Stimulated activated CD4-positive, alpha-beta T cell treated with anti-CD3 and anti-CD28 coated beads, Interleukin-15, amount 100 ng/mL, for 1 hour (primary cell): Measurements from ENCODE around the gene SCG3.

Experiments used
- DNase-seq, 2 donors: peaks; one replicate each; pipeline ENCODE4 v3.0.0-alpha.2; 2020; ENCODE audit warnings: low read depth in 1 of 2, low spot score in 1 of 2

The SCG3 gene

GRCh38 chr15:51756482-51756881, 75.2 kb downstream of the SCG3 start:
- no peak for DNase-seq

GRCh38 chr15:51757450-51757849, 76.1 kb downstream of the SCG3 start:
- DNase-seq, result no peak

DNA sequence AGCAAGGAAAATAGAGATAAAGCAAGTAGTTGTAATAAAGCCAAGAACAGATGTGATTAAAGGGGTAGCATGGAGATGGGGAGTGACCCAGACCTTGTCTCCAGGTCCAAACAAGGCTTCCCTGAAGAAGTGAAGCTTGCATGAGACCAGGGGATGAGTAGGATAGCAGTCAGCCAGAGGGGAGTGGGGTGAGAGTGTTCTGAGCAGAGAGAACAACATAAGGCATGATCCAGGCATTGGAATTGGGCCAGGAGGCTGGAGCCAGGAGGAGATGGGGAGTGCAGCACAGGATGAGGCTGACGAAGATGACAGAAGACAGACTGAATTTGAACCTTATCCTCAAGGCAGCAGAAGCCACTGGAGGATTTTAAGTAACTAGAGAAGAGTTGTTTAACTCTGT, 77.3 kb downstream of the SCG3 start:
- DNase-seq, result no peak

DNA sequence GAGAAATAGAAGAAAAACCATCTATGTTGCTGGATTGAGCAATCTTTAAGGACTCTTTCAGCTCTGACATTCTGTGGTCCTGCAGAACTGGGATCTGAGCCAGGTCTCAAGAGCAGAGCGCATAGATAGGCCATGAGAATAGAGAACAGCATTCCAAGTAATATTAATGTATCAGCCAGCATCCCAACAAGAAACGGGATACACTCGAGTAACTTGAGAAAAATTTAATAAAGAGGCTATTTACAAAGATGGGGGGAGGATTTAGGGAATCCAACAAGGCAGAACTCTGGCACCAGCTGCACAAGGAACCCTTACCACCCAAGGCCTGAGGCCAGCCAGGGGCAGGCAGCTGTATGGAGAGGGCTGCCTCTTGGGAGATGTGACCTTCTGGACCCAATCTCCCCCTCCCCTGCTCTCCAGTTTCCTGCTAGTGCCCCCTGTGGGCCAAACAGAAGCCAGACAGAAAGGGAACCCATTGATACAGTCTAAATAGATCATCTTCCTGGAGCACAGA, 78.3 kb downstream of the SCG3 start:
- DNase-seq, result no peak

DNA sequence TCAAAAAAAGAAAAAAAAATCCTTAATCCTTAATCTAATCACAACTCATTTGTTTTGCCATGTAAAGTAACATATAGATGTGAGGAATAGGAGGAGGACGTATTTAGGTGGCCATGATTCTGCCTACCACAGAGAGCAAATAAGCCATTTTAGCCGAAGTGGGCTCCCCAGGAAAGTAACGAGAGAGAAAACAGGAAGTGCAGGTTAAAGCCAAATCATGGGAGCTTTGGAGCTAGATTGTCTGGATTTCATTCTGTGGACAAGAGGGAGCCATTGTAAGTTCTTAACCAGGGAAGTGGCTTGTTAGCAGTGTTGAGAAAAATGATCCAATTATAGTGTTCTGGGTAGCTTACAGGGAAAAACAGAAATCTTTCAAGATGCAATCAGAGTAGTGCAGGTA, 79.5 kb downstream of the SCG3 start:
- DNase-seq, result no peak

DNA sequence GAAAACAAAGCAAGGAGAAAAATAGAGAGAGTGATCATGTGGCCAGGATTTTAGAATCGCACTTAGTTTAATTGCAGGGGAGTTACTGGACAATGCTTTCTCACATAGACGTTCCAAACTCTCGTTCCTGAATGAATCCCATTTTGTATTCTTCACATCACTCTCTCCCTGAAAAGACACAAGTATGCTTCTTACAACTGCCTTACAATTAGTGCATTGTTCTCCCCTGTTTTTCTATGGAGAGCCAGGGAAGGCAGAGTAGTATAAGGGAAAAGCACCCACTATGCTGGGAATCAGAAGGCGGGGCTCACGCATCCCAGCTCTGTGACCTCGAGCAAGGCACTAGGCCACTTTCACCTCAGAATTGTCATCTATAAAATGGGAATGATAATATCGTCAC, 84.4 kb downstream of the SCG3 start:
- DNase-seq, result no peak

- DNase-seq, result no peak
Observed at GRCh38 chr15:51766341-51766740, 85.0 kb downstream of the SCG3 start.

DNA sequence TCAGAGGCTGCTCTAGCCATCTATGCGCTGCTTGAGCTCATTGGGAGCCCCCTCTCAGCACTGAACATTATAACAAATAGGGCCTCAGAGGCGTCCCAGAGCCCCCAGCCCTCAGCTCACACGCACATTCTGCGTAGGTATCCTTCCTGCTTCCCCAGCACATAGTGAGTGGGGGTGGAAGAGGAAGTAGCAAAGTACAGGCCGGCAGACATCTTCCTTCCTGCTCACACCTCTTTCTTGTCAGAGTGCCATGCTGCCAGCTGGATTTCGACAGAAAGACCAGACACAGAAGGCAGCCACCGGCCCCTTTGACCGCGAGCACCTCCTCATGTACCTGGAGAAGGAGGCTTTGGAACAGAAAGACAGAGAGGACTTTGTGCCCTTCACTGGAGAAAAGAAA, 86.7 kb downstream of the SCG3 start:
- DNase-seq, result no peak
